ENCODE measurements around the gene COQ10A.

- TF ChIP-seq, protein P1, sequence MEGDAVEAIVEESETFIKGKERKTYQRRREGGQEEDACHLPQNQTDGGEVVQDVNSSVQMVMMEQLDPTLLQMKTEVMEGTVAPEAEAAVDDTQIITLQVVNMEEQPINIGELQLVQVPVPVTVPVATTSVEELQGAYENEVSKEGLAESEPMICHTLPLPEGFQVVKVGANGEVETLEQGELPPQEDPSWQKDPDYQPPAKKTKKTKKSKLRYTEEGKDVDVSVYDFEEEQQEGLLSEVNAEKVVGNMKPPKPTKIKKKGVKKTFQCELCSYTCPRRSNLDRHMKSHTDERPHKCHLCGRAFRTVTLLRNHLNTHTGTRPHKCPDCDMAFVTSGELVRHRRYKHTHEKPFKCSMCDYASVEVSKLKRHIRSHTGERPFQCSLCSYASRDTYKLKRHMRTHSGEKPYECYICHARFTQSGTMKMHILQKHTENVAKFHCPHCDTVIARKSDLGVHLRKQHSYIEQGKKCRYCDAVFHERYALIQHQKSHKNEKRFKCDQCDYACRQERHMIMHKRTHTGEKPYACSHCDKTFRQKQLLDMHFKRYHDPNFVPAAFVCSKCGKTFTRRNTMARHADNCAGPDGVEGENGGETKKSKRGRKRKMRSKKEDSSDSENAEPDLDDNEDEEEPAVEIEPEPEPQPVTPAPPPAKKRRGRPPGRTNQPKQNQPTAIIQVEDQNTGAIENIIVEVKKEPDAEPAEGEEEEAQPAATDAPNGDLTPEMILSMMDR (IDR thresholded peaks at IDR 0.05), result no peak
- TF ChIP-seq FOSL2 (IDR thresholded peaks at IDR 0.05; ENCODE audit: borderline replicate concordance, low read depth), result no peak
- TF ChIP-seq EZH2phosphoT487 (IDR thresholded peaks at IDR 0.05; ENCODE audit: borderline replicate concordance, low read depth), result no peak
- TF ChIP-seq REST (IDR thresholded peaks at IDR 0.05; ENCODE audit: low read depth, low read length), result no peak
- TF ChIP-seq USF1 (IDR thresholded peaks at IDR 0.05; ENCODE audit: borderline replicate concordance, low read depth), result no peak
- no peak for TF ChIP-seq POLR2AphosphoS5 (IDR thresholded peaks at IDR 0.05; ENCODE audit: low read depth, low read length)
- TF ChIP-seq RAD21 (IDR thresholded peaks at IDR 0.05; ENCODE audit: low read length), result no peak
- TF ChIP-seq TCF12 (IDR thresholded peaks at IDR 0.05), result no peak
- no peak for TF ChIP-seq JUND (IDR thresholded peaks at IDR 0.05)
- TF ChIP-seq CHD2 (IDR thresholded peaks at IDR 0.05; ENCODE audit: low read length, partially characterized antibody), result no peak
- TF ChIP-seq FOXM1 (IDR thresholded peaks at IDR 0.05; ENCODE audit: low read depth), result no peak
- no peak for TF ChIP-seq FOXJ3 (CRISPR knock-in tag; IDR thresholded peaks at IDR 0.05)
- TF ChIP-seq USF2 (IDR thresholded peaks at IDR 0.05; ENCODE audit: borderline replicate concordance, low read depth, low read length), result no peak
Measured at GRCh38 chr12:56243731-56244181, 23.0 kb upstream of the COQ10A start.
